Ovary (tissue), 3 donors: ENCODE data around the gene KLHL24.

Source experiments
- EP300 ChIP-seq: sonication (generic); formaldehyde crosslinking; IDR thresholded peaks from one replicate; pipeline ENCODE4 v1.6.1; 2017; ENCODE audit warnings: antibody characterized with exemption
- POLR2A ChIP-seq: fragments of 450-650 bp; IDR thresholded peaks from one replicate; pipeline ENCODE4 v1.6.1; 2017; ENCODE audit warnings: antibody characterized with exemption, mild to moderate bottlenecking, moderate library complexity
- TF ChIP-seq, protein P1 (sequence below), 3 donors: fragments of 450-650 bp in 2 of 3; fragments of 200-600 bp in 1 of 3; IDR thresholded peaks; one replicate each; pipeline versions ENCODE4 v1.5.1 to v1.8.0; 2016 to 2022; ENCODE audit warnings: antibody characterized with exemption in 3 of 3, mild to moderate bottlenecking in 1 of 3
- donor health status: DM: no; HTN: no; CAD: no.

DNA sequence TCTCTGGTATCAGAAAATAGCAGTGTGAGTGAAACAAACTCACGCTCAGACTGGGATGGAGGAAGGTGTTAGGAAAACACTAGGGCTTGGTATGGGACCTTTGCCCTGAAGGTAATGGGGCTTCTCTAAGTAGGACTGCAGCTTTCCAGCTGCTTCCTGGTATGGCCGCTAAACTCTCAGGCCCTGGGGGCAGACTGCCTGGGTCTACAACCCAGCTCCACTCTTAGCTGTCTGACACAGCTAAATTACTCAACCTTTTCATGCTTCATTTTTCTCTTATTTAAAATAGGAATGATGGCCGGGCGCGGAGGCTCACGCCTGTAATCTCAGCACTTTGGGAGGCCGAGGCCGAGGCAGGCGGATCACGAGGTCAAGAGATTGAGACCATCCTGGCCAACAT is 57.0 kb downstream of the KLHL24 start:
- TF ChIP-seq POLR2A (no peak), EP300 (no peak)
- TF ChIP-seq, protein P1, sequence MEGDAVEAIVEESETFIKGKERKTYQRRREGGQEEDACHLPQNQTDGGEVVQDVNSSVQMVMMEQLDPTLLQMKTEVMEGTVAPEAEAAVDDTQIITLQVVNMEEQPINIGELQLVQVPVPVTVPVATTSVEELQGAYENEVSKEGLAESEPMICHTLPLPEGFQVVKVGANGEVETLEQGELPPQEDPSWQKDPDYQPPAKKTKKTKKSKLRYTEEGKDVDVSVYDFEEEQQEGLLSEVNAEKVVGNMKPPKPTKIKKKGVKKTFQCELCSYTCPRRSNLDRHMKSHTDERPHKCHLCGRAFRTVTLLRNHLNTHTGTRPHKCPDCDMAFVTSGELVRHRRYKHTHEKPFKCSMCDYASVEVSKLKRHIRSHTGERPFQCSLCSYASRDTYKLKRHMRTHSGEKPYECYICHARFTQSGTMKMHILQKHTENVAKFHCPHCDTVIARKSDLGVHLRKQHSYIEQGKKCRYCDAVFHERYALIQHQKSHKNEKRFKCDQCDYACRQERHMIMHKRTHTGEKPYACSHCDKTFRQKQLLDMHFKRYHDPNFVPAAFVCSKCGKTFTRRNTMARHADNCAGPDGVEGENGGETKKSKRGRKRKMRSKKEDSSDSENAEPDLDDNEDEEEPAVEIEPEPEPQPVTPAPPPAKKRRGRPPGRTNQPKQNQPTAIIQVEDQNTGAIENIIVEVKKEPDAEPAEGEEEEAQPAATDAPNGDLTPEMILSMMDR (IDR thresholded peaks at IDR 0.05): no peak
